Endodermal cell (in vitro differentiated cells): ENCODE measurements around the gene GPER1. TPM values are rescaled to one million over a fixed set of nuclear protein-coding genes. Genes with fewer than 3 reads are reported as not detected.
"Not testable (repeated sequence)": the region's sequence is repeated elsewhere in the genome, so short reads cannot be mapped to it uniquely, and the experiment has no call there.

ENCODE experiments used
- DNase-seq: peaks from one replicate; pipeline ENCODE4 v3.0.0-alpha.2; 2017
- H3K27ac ChIP-seq: 2 replicates; pipeline ENCODE4 v1.5.1; 2013; ENCODE audit warnings: mild to moderate bottlenecking, low read depth, low read length, moderate library complexity
- H3K27me3 ChIP-seq: 2 replicates; pipeline ENCODE4 v1.6.1; 2013; ENCODE audit warnings: mild to moderate bottlenecking, low read length, moderate library complexity; ENCODE audit not compliant: insufficient read depth, control insufficient read depth, poor library complexity, severe bottlenecking
- H3K36me3 ChIP-seq: 2 replicates; pipeline ENCODE4 v1.7.0; 2013; ENCODE audit warnings: mild to moderate bottlenecking, low read length, moderate library complexity; ENCODE audit not compliant: control insufficient read depth, insufficient read depth
- H3K4me1 ChIP-seq: one replicate; pipeline ENCODE4 v1.7.0; 2013; ENCODE audit warnings: low read length; ENCODE audit not compliant: control insufficient read depth, insufficient read depth
- H3K4me3 ChIP-seq: 2 replicates; pipeline ENCODE4 v1.5.1; 2013; ENCODE audit warnings: mild to moderate bottlenecking, low read length, moderate library complexity
- H3K9ac ChIP-seq: 2 replicates; pipeline ENCODE4 v1.6.1; 2013; ENCODE audit warnings: mild to moderate bottlenecking, low read length, moderate library complexity; ENCODE audit not compliant: poor library complexity, severe bottlenecking; ENCODE audit errors: extremely low read depth
- H3K9me3 ChIP-seq: 2 replicates; pipeline ENCODE4 v1.6.1; 2013; ENCODE audit warnings: mild to moderate bottlenecking, low read length, moderate library complexity; ENCODE audit not compliant: control insufficient read depth
- H3K27ac Mint-ChIP-seq: 2 replicates; pipeline ENCODE4 v1.8.0; 2020; ENCODE audit warnings: mixed read lengths
- H3K27me3 Mint-ChIP-seq: 2 replicates; pipeline ENCODE4 v1.8.0; 2021; ENCODE audit warnings: mild to moderate bottlenecking, mixed read lengths; ENCODE audit not compliant: insufficient read depth
- H3K36me3 Mint-ChIP-seq: 2 replicates; pipeline ENCODE4 v1.8.0; 2020; ENCODE audit warnings: low read depth, mixed read lengths
- H3K4me1 Mint-ChIP-seq: 2 replicates; pipeline ENCODE4 v1.8.0; 2020; ENCODE audit warnings: mixed read lengths
- H3K4me3 Mint-ChIP-seq: 2 replicates; pipeline ENCODE4 v1.8.0; 2020; ENCODE audit warnings: mild to moderate bottlenecking, moderate library complexity, mixed read lengths
- H3K9me3 Mint-ChIP-seq: 2 replicates; pipeline ENCODE4 v1.8.0; 2020; ENCODE audit warnings: mild to moderate bottlenecking, mixed read lengths
- WGBS, 2 experiments: methylation state at CpG; one replicate each; pipeline versions ENCODE4 v1.1.5 to v1.1.7; 2013; ENCODE audit warnings: missing lambda C conversion rate in 2 of 2, mixed read lengths in 1 of 2; ENCODE audit not compliant: insufficient coverage in 1 of 2, insufficient read length in 1 of 2; 5-methylcytosine and 5-hydroxymethylcytosine counted together
- total RNA-seq, 2 donors: library from RNA; stranded (reverse); fragmentation: NEBNext Ultra II Directional in 1 of 2; extraction: Animal tissue kit (Norgen Biotek cat#: 25700) in 1 of 2; gene quantifications; 2 replicates in 1 of 2; 3 replicates in 1 of 2; pipeline ENCODE4 v1.2.1, GENCODE V29; 2021
- TF ChIP-seq, protein P1 (sequence below): fragments of 200-600 bp; sonication (generic); conservative IDR thresholded peaks from 2 replicates; pipeline ENCODE4 v1.5.0; 2021; ENCODE audit warnings: antibody characterized with exemption, mild to moderate bottlenecking

Gene GPER1
- total RNA-seq, 2 donors from 2014 or later: 0.35 to 0.51 TPM

DNA sequence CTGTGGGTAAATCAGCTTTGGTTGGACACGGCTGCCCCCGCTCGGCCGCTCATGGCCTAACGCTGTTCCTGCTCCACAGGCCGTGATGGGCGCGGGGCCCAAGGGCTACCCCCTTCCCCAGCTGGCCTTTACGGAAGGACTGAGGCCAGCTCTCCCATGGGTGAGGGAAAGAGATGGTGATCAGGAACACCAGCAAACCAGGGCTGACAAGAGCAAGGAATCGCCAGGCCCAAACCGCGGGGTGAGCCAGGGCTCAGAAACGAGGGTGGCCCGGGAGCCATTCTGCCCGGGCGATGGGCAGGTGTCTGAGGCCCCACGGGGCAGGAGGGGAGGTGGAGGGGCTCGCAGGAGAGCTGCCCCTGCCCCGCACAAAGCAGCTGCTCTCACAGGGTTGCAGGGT lies 26.6 kb downstream of the GPER1 start:
- Mint-ChIP-seq H3K36me3 (peaks cover 20% of the 10 kb centered on the region), H3K4me3 (no peak overlapping the region), H3K9me3 (peaks cover 14% of the 10 kb centered on the region), H3K27ac (no peak overlapping the region), H3K4me1 (no peaks in the 10 kb centered on the region), H3K27me3 (no peaks in the 10 kb centered on the region)
- H3K27ac ChIP-seq: no peak overlapping the region
- TF ChIP-seq, protein P1, sequence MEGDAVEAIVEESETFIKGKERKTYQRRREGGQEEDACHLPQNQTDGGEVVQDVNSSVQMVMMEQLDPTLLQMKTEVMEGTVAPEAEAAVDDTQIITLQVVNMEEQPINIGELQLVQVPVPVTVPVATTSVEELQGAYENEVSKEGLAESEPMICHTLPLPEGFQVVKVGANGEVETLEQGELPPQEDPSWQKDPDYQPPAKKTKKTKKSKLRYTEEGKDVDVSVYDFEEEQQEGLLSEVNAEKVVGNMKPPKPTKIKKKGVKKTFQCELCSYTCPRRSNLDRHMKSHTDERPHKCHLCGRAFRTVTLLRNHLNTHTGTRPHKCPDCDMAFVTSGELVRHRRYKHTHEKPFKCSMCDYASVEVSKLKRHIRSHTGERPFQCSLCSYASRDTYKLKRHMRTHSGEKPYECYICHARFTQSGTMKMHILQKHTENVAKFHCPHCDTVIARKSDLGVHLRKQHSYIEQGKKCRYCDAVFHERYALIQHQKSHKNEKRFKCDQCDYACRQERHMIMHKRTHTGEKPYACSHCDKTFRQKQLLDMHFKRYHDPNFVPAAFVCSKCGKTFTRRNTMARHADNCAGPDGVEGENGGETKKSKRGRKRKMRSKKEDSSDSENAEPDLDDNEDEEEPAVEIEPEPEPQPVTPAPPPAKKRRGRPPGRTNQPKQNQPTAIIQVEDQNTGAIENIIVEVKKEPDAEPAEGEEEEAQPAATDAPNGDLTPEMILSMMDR: no peak
- H3K9me3 ChIP-seq: no peaks in the 10 kb centered on the region
- no peak overlapping the region for H3K4me3 ChIP-seq
- no peak overlapping the region for H3K9ac ChIP-seq
- WGBS, 2 experiments: 94 to 98% methylated on average over 10 to 19 of the region's 19 CpGs
- no peaks in the 10 kb centered on the region for H3K4me1 ChIP-seq
- DNase-seq: no peak
- no peaks in the 10 kb centered on the region for H3K27me3 ChIP-seq
- H3K36me3 ChIP-seq: peaks cover 26% of the 10 kb centered on the region

DNA sequence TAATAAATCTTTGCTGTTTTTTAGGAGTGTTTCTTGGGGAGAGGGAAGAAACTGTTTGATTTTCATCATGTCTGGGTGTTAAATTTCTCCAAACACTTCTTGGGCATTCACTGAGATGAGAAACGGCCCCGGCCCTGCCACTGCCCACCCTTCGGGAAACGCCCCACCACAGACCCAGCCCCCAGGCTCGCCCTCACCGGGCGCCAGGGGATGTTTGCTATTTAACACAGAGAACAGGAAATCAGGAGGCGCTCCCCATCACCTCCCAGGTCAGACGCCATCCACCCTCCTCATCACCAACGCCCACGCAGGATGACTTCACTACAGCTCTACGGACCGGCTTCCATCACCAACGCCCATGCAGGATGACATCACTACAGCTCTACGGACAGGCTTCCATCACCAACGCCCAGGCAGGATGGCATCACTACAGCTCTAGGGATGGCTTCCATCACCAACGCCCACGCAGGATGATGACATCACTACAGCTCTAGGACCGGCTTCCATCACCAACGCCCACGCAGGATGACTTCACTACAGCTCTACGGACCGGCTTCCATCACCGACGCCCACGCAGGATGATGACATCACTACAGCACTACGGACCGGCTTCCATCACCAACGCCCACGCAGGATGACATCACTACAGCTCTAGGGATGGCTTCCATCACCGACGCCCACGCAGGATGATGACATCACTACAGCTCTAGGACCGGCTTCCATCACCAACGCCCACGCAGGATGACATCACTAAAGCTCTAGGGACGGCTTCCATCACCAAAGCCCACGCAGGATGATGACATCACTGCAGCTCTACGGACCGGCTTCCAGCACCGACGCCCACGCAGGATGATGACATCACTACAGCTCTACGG lies 27.5 kb downstream of the GPER1 start:
- Mint-ChIP-seq H3K36me3 (peaks cover 20% of the 10 kb centered on the region), H3K9me3 (peaks cover 14% of the 10 kb centered on the region)
- not testable (repeated sequence) for H3K9ac ChIP-seq, H3K4me1 ChIP-seq, H3K27me3 Mint-ChIP-seq, DNase-seq, H3K9me3 ChIP-seq, H3K27me3 ChIP-seq, H3K4me1 Mint-ChIP-seq, H3K4me3 ChIP-seq, H3K27ac Mint-ChIP-seq, H3K27ac ChIP-seq, H3K4me3 Mint-ChIP-seq
- peaks cover 26% of the 10 kb centered on the region for H3K36me3 ChIP-seq
- WGBS, 2 experiments: 96 to 98% methylated on average over 40 to 44 of the region's 44 CpGs

DNA sequence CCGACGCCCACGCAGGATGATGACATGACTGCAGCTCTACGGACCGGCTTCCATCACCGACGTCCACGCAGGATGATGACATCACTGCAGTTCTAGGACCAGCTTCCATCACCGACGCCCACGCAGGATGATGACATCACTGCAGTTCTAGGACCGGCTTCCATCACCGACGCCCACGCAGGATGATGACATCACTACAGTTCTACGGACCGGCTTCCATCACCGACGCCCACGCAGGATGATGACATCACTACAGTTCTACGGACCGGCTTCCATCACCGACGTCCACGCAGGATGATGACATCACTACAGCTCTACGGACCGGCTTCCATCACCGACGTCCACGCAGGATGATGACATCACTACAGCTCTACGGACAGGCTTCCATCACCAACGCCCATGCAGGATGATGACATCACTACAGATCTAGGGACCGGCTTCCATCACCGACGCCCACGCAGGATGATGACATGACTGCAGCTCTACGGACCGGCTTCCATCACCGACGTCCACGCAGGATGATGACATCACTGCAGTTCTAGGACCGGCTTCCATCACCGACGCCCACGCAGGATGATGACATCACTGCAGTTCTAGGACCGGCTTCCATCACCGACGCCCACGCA lies 28.6 kb downstream of the GPER1 start:
- 93 to 96% methylated on average over 22 to 49 of the region's 49 CpGs for WGBS, 2 experiments
- not testable (repeated sequence) for H3K4me3 ChIP-seq, DNase-seq, H3K27me3 ChIP-seq, H3K27ac Mint-ChIP-seq, H3K4me3 Mint-ChIP-seq, H3K27ac ChIP-seq, H3K4me1 Mint-ChIP-seq, H3K9me3 ChIP-seq, H3K27me3 Mint-ChIP-seq, H3K9ac ChIP-seq, H3K4me1 ChIP-seq
- Mint-ChIP-seq H3K9me3 (peaks cover 14% of the 10 kb centered on the region), H3K36me3 (peaks cover 20% of the 10 kb centered on the region)
- peaks cover 26% of the 10 kb centered on the region for H3K36me3 ChIP-seq

DNA sequence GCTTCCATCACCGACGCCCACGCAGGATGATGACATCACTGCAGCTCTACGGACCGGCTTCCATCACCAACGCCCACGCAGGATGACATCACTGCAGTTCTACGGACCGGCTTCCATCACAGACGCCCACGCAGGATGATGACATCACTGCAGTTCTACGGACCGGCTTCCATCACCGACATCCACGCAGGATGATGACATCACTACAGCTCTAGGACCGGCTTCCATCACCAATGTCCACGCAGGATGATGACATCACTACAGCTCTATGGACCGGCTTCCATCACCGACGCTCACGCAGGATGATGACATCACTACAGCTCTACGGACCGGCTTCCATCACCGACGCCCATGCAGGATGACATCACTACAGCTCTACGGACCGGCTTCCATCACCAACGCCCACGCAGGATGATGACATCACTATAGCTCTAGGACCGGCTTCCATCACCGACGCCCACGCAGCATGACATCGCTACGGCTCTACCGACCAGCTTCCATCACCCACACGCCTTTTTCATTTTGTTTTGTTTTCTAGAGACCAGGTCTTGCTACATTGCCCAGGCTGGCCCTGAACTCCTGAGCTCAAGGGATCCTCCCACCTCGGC lies 29.5 kb downstream of the GPER1 start:
- TF ChIP-seq, protein P1: no peak

More for the DNA sequence above, 29.5 kb downstream of the GPER1 start:
- no peak overlapping the region for H3K4me3 ChIP-seq
- no peak overlapping the region for H3K9ac ChIP-seq
- Mint-ChIP-seq H3K27me3 (no peaks in the 10 kb centered on the region), H3K4me1 (no peaks in the 10 kb centered on the region), H3K4me3 (no peak overlapping the region), H3K36me3 (peaks cover 20% of the 10 kb centered on the region), H3K27ac (no peak overlapping the region), H3K9me3 (peaks cover 14% of the 10 kb centered on the region)
- H3K4me1 ChIP-seq: no peaks in the 10 kb centered on the region
- no peak for DNase-seq
- no peak overlapping the region for H3K27ac ChIP-seq
- no peaks in the 10 kb centered on the region for H3K27me3 ChIP-seq
- H3K36me3 ChIP-seq: peaks cover 24% of the 10 kb centered on the region
- H3K9me3 ChIP-seq: no peaks in the 10 kb centered on the region
- 93% methylated on average over 35 to 38 of the region's 38 CpGs for WGBS, 2 experiments
